WTC11 (cell line): Measurements from ENCODE around the gene PCDHGC4. TPM values are rescaled to one million over a fixed set of nuclear protein-coding genes. Genes with fewer than 3 reads are reported as not detected.

Experiments
- ATAC-seq: fragments of 200-7000 bp; cut with Tn5 transposase; 2 replicates; pipeline ENCODE4 v1.10.0; 2021; ENCODE audit warnings: mild to moderate bottlenecking, moderate library complexity
- CTCF ChIA-PET: fragments of 300-600 bp; sonication (Branson Sonifier 250); formaldehyde crosslinking; loops from one replicate; lab custom pipeline; 2021; ENCODE audit warnings: antibody characterized with exemption; lab: Charles Lee
- POLR2A ChIA-PET: fragments of 350-600 bp; sonication (Branson Sonifier 250); formaldehyde crosslinking; loops from one replicate; lab custom pipeline; 2021; ENCODE audit warnings: antibody characterized with exemption; lab: Charles Lee
- DNase-seq: peaks from one replicate; pipeline ENCODE4 v3.0.0; 2021; ENCODE audit warnings: low spot score
- H3K27ac Mint-ChIP-seq: 2 replicates; pipeline ENCODE4 v1.8.0; 2021; ENCODE audit warnings: mixed read lengths
- H3K27me3 Mint-ChIP-seq: 2 replicates; pipeline ENCODE4 v1.8.0; 2021; ENCODE audit warnings: low read depth, mild to moderate bottlenecking, moderate library complexity, mixed read lengths
- H3K36me3 Mint-ChIP-seq: 2 replicates; pipeline ENCODE4 v1.8.0; 2021; ENCODE audit warnings: mixed read lengths
- H3K4me1 Mint-ChIP-seq: 2 replicates; pipeline ENCODE4 v1.8.0; 2022; ENCODE audit warnings: mixed read lengths
- H3K4me3 Mint-ChIP-seq: 2 replicates; pipeline ENCODE4 v1.8.0; 2021; ENCODE audit warnings: mild to moderate bottlenecking, moderate library complexity, mixed read lengths
- H3K9me3 Mint-ChIP-seq: 2 replicates; pipeline ENCODE4 v1.8.0; 2021; ENCODE audit warnings: mixed read lengths
- FOXJ3 ChIP-seq: sonication (generic); formaldehyde crosslinking; IDR thresholded peaks from 2 replicates; pipeline ENCODE4 v1.9.0; 2021; ENCODE audit warnings: missing genetic modification reagents, mild to moderate bottlenecking, borderline replicate concordance
- FOXP1 ChIP-seq: sonication (generic); formaldehyde crosslinking; IDR thresholded peaks from 2 replicates; pipeline ENCODE4 v1.8.0; 2022; ENCODE audit warnings: missing genetic modification reagents, mild to moderate bottlenecking, moderate library complexity, borderline replicate concordance
- KAT7 ChIP-seq: sonication (generic); formaldehyde crosslinking; IDR thresholded peaks from 2 replicates; pipeline ENCODE4 v1.8.1; 2023; ENCODE audit warnings: missing genetic modification reagents, mild to moderate bottlenecking, borderline replicate concordance
- MYBL2 ChIP-seq: sonication (generic); formaldehyde crosslinking; IDR thresholded peaks from 2 replicates; pipeline ENCODE4 v1.8.1; 2023; ENCODE audit warnings: mild to moderate bottlenecking, moderate library complexity, missing genetic modification reagents
- NFYB ChIP-seq: sonication (generic); formaldehyde crosslinking; conservative IDR thresholded peaks from 2 replicates; pipeline ENCODE4 v1.8.0; 2022; ENCODE audit warnings: low read depth, missing genetic modification reagents
- PRRX2 ChIP-seq: fragments of 250-450 bp; sonication (Bioruptor Pico); IDR thresholded peaks from 2 replicates; pipeline ENCODE4 v1.8.0; 2021; ENCODE audit warnings: mild to moderate bottlenecking
- ZNF263 ChIP-seq: sonication (generic); formaldehyde crosslinking; IDR thresholded peaks from 2 replicates; pipeline ENCODE4 v1.8.1; 2022; ENCODE audit warnings: low read depth, mild to moderate bottlenecking, moderate library complexity, missing genetic modification reagents
- ZNF671 ChIP-seq: fragments of 250-450 bp; sonication (Bioruptor Pico); IDR thresholded peaks from 2 replicates; pipeline ENCODE4 v1.8.0; 2021; ENCODE audit warnings: mild to moderate bottlenecking
- total RNA-seq: library from RNA; stranded (reverse); gene quantifications from 3 replicates; pipeline ENCODE4 v1.2.3, GENCODE V29; 2021
- TF ChIP-seq, protein P1 (sequence below): fragments of 200-600 bp; IDR thresholded peaks from 2 replicates; pipeline ENCODE4 v1.8.0; 2022; ENCODE audit warnings: antibody characterized with exemption
- TF ChIP-seq, protein P2 (sequence below): sonication (generic); formaldehyde crosslinking; IDR thresholded peaks from 2 replicates; pipeline ENCODE4 v1.8.0; 2023; ENCODE audit warnings: missing genetic modification reagents, mild to moderate bottlenecking, borderline replicate concordance
- TF ChIP-seq, protein P3 (sequence below): fragments of 250-450 bp; sonication (Bioruptor Pico); IDR thresholded peaks from 2 replicates; pipeline ENCODE4 v1.9.0; 2021; ENCODE audit warnings: moderate library complexity, mild to moderate bottlenecking, inconsistent platforms, borderline replicate concordance
- TF ChIP-seq, protein P4 (sequence below): sonication (generic); formaldehyde crosslinking; IDR thresholded peaks from 2 replicates; pipeline ENCODE4 v1.8.0; 2023; ENCODE audit warnings: mild to moderate bottlenecking, missing genetic modification reagents
- TF ChIP-seq, protein P5 (sequence below): sonication (generic); formaldehyde crosslinking; conservative IDR thresholded peaks from 2 replicates; pipeline ENCODE4 v1.8.1; 2023; ENCODE audit warnings: mild to moderate bottlenecking, low read depth, missing genetic modification reagents, moderate library complexity
- TF ChIP-seq, protein P6 (sequence below): fragments of 250-450 bp; sonication (Bioruptor Pico); IDR thresholded peaks from 2 replicates; pipeline ENCODE4 v1.9.0; 2021; ENCODE audit warnings: mild to moderate bottlenecking, borderline replicate concordance

The PCDHGC4 gene
- total RNA-seq, 1 experiment from 2014 or later, result 6.1 TPM

DNA sequence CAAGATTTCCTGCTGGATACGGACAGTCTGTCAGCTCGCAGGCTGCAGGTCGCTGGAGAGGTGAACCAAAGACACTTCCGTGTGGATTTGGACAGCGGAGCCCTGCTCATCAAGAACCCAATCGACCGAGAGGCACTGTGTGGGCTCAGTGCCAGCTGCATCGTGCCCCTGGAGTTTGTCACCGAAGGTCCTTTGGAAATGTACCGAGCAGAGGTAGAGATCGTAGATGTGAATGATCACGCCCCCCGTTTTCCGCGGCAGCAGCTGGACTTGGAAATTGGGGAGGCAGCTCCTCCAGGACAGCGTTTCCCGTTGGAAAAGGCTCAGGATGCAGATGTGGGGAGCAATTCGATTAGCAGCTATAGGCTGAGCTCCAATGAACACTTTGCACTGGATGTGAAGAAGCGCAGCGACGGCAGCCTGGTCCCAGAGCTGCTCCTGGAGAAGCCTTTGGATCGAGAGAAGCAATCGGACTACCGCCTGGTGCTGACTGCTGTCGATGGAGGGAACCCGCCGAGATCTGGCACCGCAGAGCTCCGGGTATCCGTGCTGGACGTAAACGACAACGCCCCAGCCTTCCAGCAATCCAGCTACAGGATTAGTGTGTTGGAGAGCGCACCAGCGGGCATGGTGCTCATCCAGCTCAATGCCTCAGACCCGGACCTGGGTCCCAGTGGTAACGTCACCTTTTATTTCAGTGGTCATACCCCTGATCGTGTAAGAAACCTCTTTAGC is 658 bp downstream of the PCDHGC4 start (continued):
- TF ChIP-seq, protein P1, sequence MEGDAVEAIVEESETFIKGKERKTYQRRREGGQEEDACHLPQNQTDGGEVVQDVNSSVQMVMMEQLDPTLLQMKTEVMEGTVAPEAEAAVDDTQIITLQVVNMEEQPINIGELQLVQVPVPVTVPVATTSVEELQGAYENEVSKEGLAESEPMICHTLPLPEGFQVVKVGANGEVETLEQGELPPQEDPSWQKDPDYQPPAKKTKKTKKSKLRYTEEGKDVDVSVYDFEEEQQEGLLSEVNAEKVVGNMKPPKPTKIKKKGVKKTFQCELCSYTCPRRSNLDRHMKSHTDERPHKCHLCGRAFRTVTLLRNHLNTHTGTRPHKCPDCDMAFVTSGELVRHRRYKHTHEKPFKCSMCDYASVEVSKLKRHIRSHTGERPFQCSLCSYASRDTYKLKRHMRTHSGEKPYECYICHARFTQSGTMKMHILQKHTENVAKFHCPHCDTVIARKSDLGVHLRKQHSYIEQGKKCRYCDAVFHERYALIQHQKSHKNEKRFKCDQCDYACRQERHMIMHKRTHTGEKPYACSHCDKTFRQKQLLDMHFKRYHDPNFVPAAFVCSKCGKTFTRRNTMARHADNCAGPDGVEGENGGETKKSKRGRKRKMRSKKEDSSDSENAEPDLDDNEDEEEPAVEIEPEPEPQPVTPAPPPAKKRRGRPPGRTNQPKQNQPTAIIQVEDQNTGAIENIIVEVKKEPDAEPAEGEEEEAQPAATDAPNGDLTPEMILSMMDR, result no peak
- TF ChIP-seq PRRX2 (CRISPR knock-in tag) (no peak), ZNF263 (CRISPR knock-in tag) (no peak)
- TF ChIP-seq, protein P2, sequence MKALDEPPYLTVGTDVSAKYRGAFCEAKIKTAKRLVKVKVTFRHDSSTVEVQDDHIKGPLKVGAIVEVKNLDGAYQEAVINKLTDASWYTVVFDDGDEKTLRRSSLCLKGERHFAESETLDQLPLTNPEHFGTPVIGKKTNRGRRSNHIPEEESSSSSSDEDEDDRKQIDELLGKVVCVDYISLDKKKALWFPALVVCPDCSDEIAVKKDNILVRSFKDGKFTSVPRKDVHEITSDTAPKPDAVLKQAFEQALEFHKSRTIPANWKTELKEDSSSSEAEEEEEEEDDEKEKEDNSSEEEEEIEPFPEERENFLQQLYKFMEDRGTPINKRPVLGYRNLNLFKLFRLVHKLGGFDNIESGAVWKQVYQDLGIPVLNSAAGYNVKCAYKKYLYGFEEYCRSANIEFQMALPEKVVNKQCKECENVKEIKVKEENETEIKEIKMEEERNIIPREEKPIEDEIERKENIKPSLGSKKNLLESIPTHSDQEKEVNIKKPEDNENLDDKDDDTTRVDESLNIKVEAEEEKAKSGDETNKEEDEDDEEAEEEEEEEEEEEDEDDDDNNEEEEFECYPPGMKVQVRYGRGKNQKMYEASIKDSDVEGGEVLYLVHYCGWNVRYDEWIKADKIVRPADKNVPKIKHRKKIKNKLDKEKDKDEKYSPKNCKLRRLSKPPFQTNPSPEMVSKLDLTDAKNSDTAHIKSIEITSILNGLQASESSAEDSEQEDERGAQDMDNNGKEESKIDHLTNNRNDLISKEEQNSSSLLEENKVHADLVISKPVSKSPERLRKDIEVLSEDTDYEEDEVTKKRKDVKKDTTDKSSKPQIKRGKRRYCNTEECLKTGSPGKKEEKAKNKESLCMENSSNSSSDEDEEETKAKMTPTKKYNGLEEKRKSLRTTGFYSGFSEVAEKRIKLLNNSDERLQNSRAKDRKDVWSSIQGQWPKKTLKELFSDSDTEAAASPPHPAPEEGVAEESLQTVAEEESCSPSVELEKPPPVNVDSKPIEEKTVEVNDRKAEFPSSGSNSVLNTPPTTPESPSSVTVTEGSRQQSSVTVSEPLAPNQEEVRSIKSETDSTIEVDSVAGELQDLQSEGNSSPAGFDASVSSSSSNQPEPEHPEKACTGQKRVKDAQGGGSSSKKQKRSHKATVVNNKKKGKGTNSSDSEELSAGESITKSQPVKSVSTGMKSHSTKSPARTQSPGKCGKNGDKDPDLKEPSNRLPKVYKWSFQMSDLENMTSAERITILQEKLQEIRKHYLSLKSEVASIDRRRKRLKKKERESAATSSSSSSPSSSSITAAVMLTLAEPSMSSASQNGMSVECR (CRISPR knock-in tag), result peak; percentile 43; the same call in 1 of the 2 replicates
- TF ChIP-seq, protein P3, sequence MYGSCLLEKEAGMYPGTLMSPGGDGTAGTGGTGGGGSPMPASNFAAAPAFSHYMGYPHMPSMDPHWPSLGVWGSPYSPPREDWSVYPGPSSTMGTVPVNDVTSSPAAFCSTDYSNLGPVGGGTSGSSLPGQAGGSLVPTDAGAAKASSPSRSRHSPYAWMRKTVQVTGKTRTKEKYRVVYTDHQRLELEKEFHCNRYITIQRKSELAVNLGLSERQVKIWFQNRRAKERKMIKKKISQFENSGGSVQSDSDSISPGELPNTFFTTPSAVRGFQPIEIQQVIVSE, result no peak

DNA sequence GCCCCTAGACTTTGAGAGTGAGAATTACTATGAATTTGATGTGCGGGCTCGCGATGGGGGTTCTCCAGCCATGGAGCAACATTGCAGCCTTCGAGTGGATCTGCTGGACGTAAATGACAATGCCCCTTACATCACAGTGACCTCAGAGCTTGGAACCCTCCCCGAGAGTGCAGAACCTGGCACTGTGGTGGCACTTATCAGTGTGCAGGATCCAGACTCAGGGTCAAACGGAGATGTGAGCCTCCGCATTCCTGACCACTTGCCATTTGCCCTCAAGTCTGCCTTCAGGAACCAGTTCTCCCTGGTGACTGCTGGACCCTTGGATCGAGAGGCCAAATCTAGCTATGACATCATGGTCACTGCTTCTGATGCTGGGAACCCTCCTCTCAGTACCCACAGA is 1.3 kb downstream of the PCDHGC4 start:
- no peak for ATAC-seq
- no peaks in the 10 kb centered on the region for H3K9me3 Mint-ChIP-seq
- H3K36me3 Mint-ChIP-seq, result peaks cover 14% of the 10 kb centered on the region
- H3K27me3 Mint-ChIP-seq, result peaks cover 46% of the 10 kb centered on the region
- DNase-seq, result no peak
- H3K27ac Mint-ChIP-seq, result no peak overlapping the region
- ChIA-PET POLR2A (interaction anchor here (1.5 to 2.8 kb wide), 2 partner anchors 9 kb away, joined by 4 to 17 read pairs; no protein-coding TSS in a partner anchor), CTCF (interaction anchor here (1.0 to 4.6 kb wide), 14 partner anchors 8 to 263 kb away, joined by 3 to 42 read pairs (median 14); partner anchors contain the start of genes PCDHB14, PCDHB15, PCDHGA10 and PCDHGA11)
- peaks cover 63% of the 10 kb centered on the region for H3K4me1 Mint-ChIP-seq
- H3K4me3 Mint-ChIP-seq, result peak overlapping the region; percentile 71; the same call in 1 of the 2 replicates
- no peak for TF ChIP-seq FOXP1 (CRISPR knock-in tag)
- TF ChIP-seq ZNF671 (CRISPR knock-in tag), result no peak
- TF ChIP-seq, protein P3, result no peak
- no peak for TF ChIP-seq NFYB (CRISPR knock-in tag)
- TF ChIP-seq, protein P4, sequence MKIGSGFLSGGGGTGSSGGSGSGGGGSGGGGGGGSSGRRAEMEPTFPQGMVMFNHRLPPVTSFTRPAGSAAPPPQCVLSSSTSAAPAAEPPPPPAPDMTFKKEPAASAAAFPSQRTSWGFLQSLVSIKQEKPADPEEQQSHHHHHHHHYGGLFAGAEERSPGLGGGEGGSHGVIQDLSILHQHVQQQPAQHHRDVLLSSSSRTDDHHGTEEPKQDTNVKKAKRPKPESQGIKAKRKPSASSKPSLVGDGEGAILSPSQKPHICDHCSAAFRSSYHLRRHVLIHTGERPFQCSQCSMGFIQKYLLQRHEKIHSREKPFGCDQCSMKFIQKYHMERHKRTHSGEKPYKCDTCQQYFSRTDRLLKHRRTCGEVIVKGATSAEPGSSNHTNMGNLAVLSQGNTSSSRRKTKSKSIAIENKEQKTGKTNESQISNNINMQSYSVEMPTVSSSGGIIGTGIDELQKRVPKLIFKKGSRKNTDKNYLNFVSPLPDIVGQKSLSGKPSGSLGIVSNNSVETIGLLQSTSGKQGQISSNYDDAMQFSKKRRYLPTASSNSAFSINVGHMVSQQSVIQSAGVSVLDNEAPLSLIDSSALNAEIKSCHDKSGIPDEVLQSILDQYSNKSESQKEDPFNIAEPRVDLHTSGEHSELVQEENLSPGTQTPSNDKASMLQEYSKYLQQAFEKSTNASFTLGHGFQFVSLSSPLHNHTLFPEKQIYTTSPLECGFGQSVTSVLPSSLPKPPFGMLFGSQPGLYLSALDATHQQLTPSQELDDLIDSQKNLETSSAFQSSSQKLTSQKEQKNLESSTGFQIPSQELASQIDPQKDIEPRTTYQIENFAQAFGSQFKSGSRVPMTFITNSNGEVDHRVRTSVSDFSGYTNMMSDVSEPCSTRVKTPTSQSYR (CRISPR knock-in tag), result no peak
- TF ChIP-seq FOXJ3 (CRISPR knock-in tag), result no peak
- no peak for TF ChIP-seq KAT7
- TF ChIP-seq PRRX2 (CRISPR knock-in tag), result no peak
- no peak for TF ChIP-seq ZNF263 (CRISPR knock-in tag)
- TF ChIP-seq MYBL2, result no peak
- TF ChIP-seq, protein P5, sequence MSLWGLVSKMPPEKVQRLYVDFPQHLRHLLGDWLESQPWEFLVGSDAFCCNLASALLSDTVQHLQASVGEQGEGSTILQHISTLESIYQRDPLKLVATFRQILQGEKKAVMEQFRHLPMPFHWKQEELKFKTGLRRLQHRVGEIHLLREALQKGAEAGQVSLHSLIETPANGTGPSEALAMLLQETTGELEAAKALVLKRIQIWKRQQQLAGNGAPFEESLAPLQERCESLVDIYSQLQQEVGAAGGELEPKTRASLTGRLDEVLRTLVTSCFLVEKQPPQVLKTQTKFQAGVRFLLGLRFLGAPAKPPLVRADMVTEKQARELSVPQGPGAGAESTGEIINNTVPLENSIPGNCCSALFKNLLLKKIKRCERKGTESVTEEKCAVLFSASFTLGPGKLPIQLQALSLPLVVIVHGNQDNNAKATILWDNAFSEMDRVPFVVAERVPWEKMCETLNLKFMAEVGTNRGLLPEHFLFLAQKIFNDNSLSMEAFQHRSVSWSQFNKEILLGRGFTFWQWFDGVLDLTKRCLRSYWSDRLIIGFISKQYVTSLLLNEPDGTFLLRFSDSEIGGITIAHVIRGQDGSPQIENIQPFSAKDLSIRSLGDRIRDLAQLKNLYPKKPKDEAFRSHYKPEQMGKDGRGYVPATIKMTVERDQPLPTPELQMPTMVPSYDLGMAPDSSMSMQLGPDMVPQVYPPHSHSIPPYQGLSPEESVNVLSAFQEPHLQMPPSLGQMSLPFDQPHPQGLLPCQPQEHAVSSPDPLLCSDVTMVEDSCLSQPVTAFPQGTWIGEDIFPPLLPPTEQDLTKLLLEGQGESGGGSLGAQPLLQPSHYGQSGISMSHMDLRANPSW (CRISPR knock-in tag), result no peak
- TF ChIP-seq, protein P6, sequence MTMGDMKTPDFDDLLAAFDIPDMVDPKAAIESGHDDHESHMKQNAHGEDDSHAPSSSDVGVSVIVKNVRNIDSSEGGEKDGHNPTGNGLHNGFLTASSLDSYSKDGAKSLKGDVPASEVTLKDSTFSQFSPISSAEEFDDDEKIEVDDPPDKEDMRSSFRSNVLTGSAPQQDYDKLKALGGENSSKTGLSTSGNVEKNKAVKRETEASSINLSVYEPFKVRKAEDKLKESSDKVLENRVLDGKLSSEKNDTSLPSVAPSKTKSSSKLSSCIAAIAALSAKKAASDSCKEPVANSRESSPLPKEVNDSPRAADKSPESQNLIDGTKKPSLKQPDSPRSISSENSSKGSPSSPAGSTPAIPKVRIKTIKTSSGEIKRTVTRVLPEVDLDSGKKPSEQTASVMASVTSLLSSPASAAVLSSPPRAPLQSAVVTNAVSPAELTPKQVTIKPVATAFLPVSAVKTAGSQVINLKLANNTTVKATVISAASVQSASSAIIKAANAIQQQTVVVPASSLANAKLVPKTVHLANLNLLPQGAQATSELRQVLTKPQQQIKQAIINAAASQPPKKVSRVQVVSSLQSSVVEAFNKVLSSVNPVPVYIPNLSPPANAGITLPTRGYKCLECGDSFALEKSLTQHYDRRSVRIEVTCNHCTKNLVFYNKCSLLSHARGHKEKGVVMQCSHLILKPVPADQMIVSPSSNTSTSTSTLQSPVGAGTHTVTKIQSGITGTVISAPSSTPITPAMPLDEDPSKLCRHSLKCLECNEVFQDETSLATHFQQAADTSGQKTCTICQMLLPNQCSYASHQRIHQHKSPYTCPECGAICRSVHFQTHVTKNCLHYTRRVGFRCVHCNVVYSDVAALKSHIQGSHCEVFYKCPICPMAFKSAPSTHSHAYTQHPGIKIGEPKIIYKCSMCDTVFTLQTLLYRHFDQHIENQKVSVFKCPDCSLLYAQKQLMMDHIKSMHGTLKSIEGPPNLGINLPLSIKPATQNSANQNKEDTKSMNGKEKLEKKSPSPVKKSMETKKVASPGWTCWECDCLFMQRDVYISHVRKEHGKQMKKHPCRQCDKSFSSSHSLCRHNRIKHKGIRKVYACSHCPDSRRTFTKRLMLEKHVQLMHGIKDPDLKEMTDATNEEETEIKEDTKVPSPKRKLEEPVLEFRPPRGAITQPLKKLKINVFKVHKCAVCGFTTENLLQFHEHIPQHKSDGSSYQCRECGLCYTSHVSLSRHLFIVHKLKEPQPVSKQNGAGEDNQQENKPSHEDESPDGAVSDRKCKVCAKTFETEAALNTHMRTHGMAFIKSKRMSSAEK (CRISPR knock-in tag), result no peak
